ENCODE results near the gene FBXL4. TPM values are rescaled to one million over a fixed set of nuclear protein-coding genes. Genes with fewer than 3 reads are reported as not detected.

FBXL4 gene
- total and polyA plus RNA-seq, 2 donors (not counting 1 experiment from before 2014, with no cell fraction given), result 16.8 to 18.1 TPM

DNA sequence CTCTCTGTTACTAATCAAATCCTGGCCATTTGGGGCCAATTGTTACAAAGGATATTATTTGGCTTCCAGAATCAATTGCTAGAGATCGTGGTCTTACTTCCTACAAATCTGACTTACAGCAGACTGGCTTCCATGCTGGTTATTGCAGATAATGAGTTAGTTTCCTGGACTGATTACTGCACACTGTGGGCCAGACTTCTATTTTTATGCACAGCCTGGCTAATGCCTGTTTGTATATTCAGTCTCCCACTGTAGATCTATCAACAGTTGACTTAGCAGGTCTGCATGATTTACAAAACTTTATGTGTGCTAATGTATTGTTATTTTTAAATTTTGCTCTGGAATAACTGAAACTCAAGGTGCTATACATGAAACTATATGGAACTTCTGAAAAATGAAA, 25.8 kb upstream of the FBXL4 start:
- DNase-seq (ENCODE audit: low read depth in 2 of 2), result no peak
- no peaks in the 10 kb centered on the region for H3K4me1 ChIP-seq (ENCODE audit: control insufficient read depth, extremely low read depth, insufficient read depth, low read length)

DNA sequence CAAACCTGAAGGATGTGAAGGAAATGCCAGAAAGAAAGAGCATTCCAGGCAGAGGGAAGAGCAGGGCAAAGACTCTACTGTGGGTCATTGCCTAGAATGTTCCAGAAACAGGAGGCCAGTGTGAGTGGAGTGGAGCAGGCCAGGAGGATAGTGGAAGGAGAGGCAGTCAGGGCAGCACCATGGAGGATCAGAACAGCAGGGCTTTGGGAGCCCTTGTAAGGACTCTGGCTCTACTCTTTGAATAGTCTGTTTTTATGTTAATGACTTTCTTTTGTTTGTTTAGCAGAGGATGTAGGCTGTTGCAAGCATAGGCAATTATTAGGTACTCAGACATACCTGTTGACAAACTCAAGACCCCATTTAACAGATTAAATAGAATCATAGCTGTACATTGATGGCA, 23.6 kb upstream of the FBXL4 start:
- Histone ChIP-seq H3K27ac (ENCODE audit: insufficient read depth, low read length) (no peak overlapping the region), H3K4me3 (replicated peaks in 1 of 4; ENCODE audit: control extremely low read depth in 1 of 4, insufficient read depth in 1 of 4, low read depth in 3 of 4, low read length in 4 of 4) (no peak overlapping the region), H3K4me1 (ENCODE audit: control insufficient read depth, extremely low read depth, insufficient read depth, low read length) (no peaks in the 10 kb centered on the region), H3K79me2 (ENCODE audit: control insufficient read depth, insufficient read depth, low read length) (no peaks in the 10 kb centered on the region), H4K20me1 (ENCODE audit: control insufficient read depth, extremely low read depth, insufficient read depth, low read length) (no peaks in the 10 kb centered on the region), H2AFZ (ENCODE audit: low read length) (no peak overlapping the region), H3K9me3 (ENCODE audit: control insufficient read depth, insufficient read depth, low read depth, low read length) (no peaks in the 10 kb centered on the region), H3K9ac (ENCODE audit: insufficient read depth, low read length) (no peak overlapping the region), H3K27me3 (ENCODE audit: control insufficient read depth, insufficient read depth, low read length) (no peaks in the 10 kb centered on the region), H3K36me3 (ENCODE audit: control insufficient read depth, insufficient read depth, low read length) (no peaks in the 10 kb centered on the region), H3K4me2 (ENCODE audit: extremely low read depth, insufficient read depth, low read length) (no peak overlapping the region)
- TF ChIP-seq EZH2 (IDR thresholded peaks at IDR 0.05; ENCODE audit: low read length, missing control alignments), result no peak
- TF ChIP-seq, protein P1, sequence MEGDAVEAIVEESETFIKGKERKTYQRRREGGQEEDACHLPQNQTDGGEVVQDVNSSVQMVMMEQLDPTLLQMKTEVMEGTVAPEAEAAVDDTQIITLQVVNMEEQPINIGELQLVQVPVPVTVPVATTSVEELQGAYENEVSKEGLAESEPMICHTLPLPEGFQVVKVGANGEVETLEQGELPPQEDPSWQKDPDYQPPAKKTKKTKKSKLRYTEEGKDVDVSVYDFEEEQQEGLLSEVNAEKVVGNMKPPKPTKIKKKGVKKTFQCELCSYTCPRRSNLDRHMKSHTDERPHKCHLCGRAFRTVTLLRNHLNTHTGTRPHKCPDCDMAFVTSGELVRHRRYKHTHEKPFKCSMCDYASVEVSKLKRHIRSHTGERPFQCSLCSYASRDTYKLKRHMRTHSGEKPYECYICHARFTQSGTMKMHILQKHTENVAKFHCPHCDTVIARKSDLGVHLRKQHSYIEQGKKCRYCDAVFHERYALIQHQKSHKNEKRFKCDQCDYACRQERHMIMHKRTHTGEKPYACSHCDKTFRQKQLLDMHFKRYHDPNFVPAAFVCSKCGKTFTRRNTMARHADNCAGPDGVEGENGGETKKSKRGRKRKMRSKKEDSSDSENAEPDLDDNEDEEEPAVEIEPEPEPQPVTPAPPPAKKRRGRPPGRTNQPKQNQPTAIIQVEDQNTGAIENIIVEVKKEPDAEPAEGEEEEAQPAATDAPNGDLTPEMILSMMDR (conservative IDR thresholded peaks at IDR 0.05 in 1 of 2, IDR thresholded peaks at IDR 0.05 in 1 of 2; ENCODE audit: low read depth in 1 of 2, low read length in 2 of 2), result no peak
- DNase-seq (ENCODE audit: low read depth in 2 of 2), result no peak

More for the DNA sequence above, 25.8 kb upstream of the FBXL4 start:
- no peak overlapping the region for H3K9ac ChIP-seq (ENCODE audit: insufficient read depth, low read length)
- H3K79me2 ChIP-seq (ENCODE audit: control insufficient read depth, insufficient read depth, low read length), result no peaks in the 10 kb centered on the region
- no peaks in the 10 kb centered on the region for H4K20me1 ChIP-seq (ENCODE audit: control insufficient read depth, extremely low read depth, insufficient read depth, low read length)
- no peak overlapping the region for H3K4me2 ChIP-seq (ENCODE audit: extremely low read depth, insufficient read depth, low read length)
- no peak overlapping the region for H3K4me3 ChIP-seq (replicated peaks in 1 of 4; ENCODE audit: control extremely low read depth in 1 of 4, insufficient read depth in 1 of 4, low read depth in 3 of 4, low read length in 4 of 4)
- H2AFZ ChIP-seq (ENCODE audit: low read length), result no peak overlapping the region
- TF ChIP-seq EZH2 (IDR thresholded peaks at IDR 0.05; ENCODE audit: low read length, missing control alignments), result no peak
- TF ChIP-seq, protein P1 (conservative IDR thresholded peaks at IDR 0.05 in 1 of 2, IDR thresholded peaks at IDR 0.05 in 1 of 2; ENCODE audit: low read depth in 1 of 2, low read length in 2 of 2), result no peak
- no peak overlapping the region for H3K27ac ChIP-seq (ENCODE audit: insufficient read depth, low read length)
- H3K9me3 ChIP-seq (ENCODE audit: control insufficient read depth, insufficient read depth, low read depth, low read length), result no peaks in the 10 kb centered on the region
- H3K36me3 ChIP-seq (ENCODE audit: control insufficient read depth, insufficient read depth, low read length), result no peaks in the 10 kb centered on the region
- no peaks in the 10 kb centered on the region for H3K27me3 ChIP-seq (ENCODE audit: control insufficient read depth, insufficient read depth, low read length)

DNA sequence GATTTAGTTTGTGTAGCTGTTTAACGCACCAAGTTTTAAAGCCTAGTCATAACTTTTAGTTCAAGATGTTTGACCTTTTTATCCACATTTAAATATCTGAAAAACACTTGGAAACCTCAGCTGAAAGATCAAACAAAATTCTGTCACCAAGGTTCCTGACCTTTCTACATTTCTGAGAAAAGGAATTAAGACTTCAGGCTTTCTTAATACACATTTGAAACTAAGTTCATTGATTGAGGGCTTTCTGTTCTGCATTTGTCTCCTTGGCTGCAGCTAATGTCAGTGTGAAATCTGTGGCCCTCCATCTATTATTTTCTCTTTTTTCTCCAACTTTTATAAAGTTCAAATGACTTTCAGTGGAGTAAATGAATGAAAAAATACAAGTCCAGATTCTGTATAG, 22.7 kb upstream of the FBXL4 start:
- H3K27me3 ChIP-seq (ENCODE audit: control insufficient read depth, insufficient read depth, low read length), result no peaks in the 10 kb centered on the region
- no peak overlapping the region for H3K9ac ChIP-seq (ENCODE audit: insufficient read depth, low read length)
- no peak overlapping the region for H3K4me3 ChIP-seq (replicated peaks in 1 of 4; ENCODE audit: control extremely low read depth in 1 of 4, insufficient read depth in 1 of 4, low read depth in 3 of 4, low read length in 4 of 4)
- no peaks in the 10 kb centered on the region for H3K79me2 ChIP-seq (ENCODE audit: control insufficient read depth, insufficient read depth, low read length)
- no peaks in the 10 kb centered on the region for H3K9me3 ChIP-seq (ENCODE audit: control insufficient read depth, insufficient read depth, low read depth, low read length)
- H3K4me2 ChIP-seq (ENCODE audit: extremely low read depth, insufficient read depth, low read length), result no peak overlapping the region
- H4K20me1 ChIP-seq (ENCODE audit: control insufficient read depth, extremely low read depth, insufficient read depth, low read length), result no peaks in the 10 kb centered on the region
- DNase-seq (ENCODE audit: low read depth in 2 of 2), result peak in 1 of 2 donors; percentile 10
- TF ChIP-seq, protein P1 (conservative IDR thresholded peaks at IDR 0.05 in 1 of 2, IDR thresholded peaks at IDR 0.05 in 1 of 2; ENCODE audit: low read depth in 1 of 2, low read length in 2 of 2), result no peak
- TF ChIP-seq EZH2 (IDR thresholded peaks at IDR 0.05; ENCODE audit: low read length, missing control alignments), result no peak
- H3K27ac ChIP-seq (ENCODE audit: insufficient read depth, low read length), result no peak overlapping the region
- H3K36me3 ChIP-seq (ENCODE audit: control insufficient read depth, insufficient read depth, low read length), result no peaks in the 10 kb centered on the region
- no peaks in the 10 kb centered on the region for H3K4me1 ChIP-seq (ENCODE audit: control insufficient read depth, extremely low read depth, insufficient read depth, low read length)
- H2AFZ ChIP-seq (ENCODE audit: low read length), result no peak overlapping the region
